GM19455 (cell line): Measurements from ENCODE around the gene NHSL2.
"Not testable (repeated sequence)": the region's sequence is repeated elsewhere in the genome, so short reads cannot be mapped to it uniquely, and the experiment has no call there.

Experiments
- ATAC-seq: cut with Tn5 transposase; IDR thresholded peaks from one replicate; pipeline ENCODE4 v1.9.1; 2021; ENCODE audit not compliant: unreplicated experiment

The NHSL2 gene

GRCh38 chrX:72038868-72039267, 128.2 kb downstream of the NHSL2 start:
- no peak for ATAC-seq

- ATAC-seq = no peak
Measured at GRCh38 chrX:72040506-72040905, 129.9 kb downstream of the NHSL2 start.

GRCh38 chrX:72041176-72041575, 130.5 kb downstream of the NHSL2 start:
- no peak for ATAC-seq

GRCh38 chrX:72041871-72042851, 131.5 kb downstream of the NHSL2 start:
- ATAC-seq = no peak

GRCh38 chrX:72042852-72043248, 132.2 kb downstream of the NHSL2 start:
- ATAC-seq = no peak

GRCh38 chrX:72043636-72044035, 133.0 kb downstream of the NHSL2 start:
- no peak for ATAC-seq

- ATAC-seq = no peak
Measured at GRCh38 chrX:72045141-72045540, 134.5 kb downstream of the NHSL2 start.

- ATAC-seq = no peak
Measured at GRCh38 chrX:72045552-72046277, 135.1 kb downstream of the NHSL2 start.

GRCh38 chrX:72046447-72046846, 135.8 kb downstream of the NHSL2 start:
- ATAC-seq = no peak

GRCh38 chrX:72048510-72049455, 138.1 kb downstream of the NHSL2 start:
- ATAC-seq = no peak

GRCh38 chrX:72050011-72050410, 139.4 kb downstream of the NHSL2 start:
- ATAC-seq = no peak

- ATAC-seq = no peak
Measured at GRCh38 chrX:72051589-72051988, 140.9 kb downstream of the NHSL2 start.

GRCh38 chrX:72052415-72053090, 141.9 kb downstream of the NHSL2 start:
- no peak for ATAC-seq

GRCh38 chrX:72053508-72053907, 142.9 kb downstream of the NHSL2 start:
- ATAC-seq = no peak

- no peak for ATAC-seq
Measured at GRCh38 chrX:72054779-72055489, 144.3 kb downstream of the NHSL2 start.

- no peak for ATAC-seq
Measured at GRCh38 chrX:72057331-72057730, 146.7 kb downstream of the NHSL2 start.

GRCh38 chrX:72057849-72058248, 147.2 kb downstream of the NHSL2 start:
- ATAC-seq = no peak

GRCh38 chrX:72058346-72058745, 147.7 kb downstream of the NHSL2 start:
- ATAC-seq = not testable (repeated sequence)

GRCh38 chrX:72060196-72060920, 149.7 kb downstream of the NHSL2 start:
- ATAC-seq = no peak
